Heart right ventricle (tissue), 16 donors: ENCODE results near the gene CBX1. TPM values are rescaled to one million over a fixed set of nuclear protein-coding genes. Genes with fewer than 3 reads are reported as not detected.
A peak's percentile ranks its signal among the peaks of the same experiment; 100 is the strongest.

ENCODE experiments used
- ATAC-seq, 8 donors: fragments of 200-7000 bp; cut with Tn5 transposase; one replicate each; pipeline ENCODE4 v1.9.1; 2020; ENCODE audit warnings: mild to moderate bottlenecking in 8 of 8, moderate library complexity in 8 of 8, moderate number of reproducible peaks in 1 of 8
- DNase-seq, 2 donors: peaks; one replicate each; pipeline ENCODE4 v3.0.0-alpha.2; 2020
- H3K27ac ChIP-seq, 10 donors: fragments of 200-600 bp; sonication (generic) in 2 of 10; one replicate each; pipeline versions ENCODE4 v1.5.0 to v1.8.0; 2020 to 2022; ENCODE audit warnings: mild to moderate bottlenecking in 3 of 10
- H3K27me3 ChIP-seq, 7 donors: fragments of 200-600 bp; one replicate each; pipeline ENCODE4 v1.8.0; 2021 to 2022; ENCODE audit warnings: mild to moderate bottlenecking in 2 of 7
- H3K36me3 ChIP-seq, 9 donors: fragments of 200-600 bp; sonication (generic) in 1 of 9; one replicate each; pipeline versions ENCODE4 v1.5.0 to v1.8.0; 2020 to 2022; ENCODE audit warnings: mild to moderate bottlenecking in 2 of 9
- H3K4me1 ChIP-seq, 9 donors: fragments of 200-600 bp; sonication (generic) in 1 of 9; one replicate each; pipeline versions ENCODE4 v1.5.0 to v1.8.0; 2020 to 2022; ENCODE audit warnings: mild to moderate bottlenecking in 4 of 9
- H3K4me3 ChIP-seq, 10 donors: fragments of 200-600 bp; sonication (generic) in 2 of 10; one replicate each; pipeline versions ENCODE4 v1.5.0 to v1.8.0; 2020 to 2022; ENCODE audit warnings: mild to moderate bottlenecking in 7 of 10, moderate library complexity in 2 of 10
- H3K9me3 ChIP-seq, 11 donors: fragments of 200-600 bp in 10 of 11; sonication (generic) in 2 of 11; one replicate each; pipeline versions ENCODE4 v1.5.0 to v1.8.0; 2013 to 2022; ENCODE audit warnings: mild to moderate bottlenecking in 2 of 11, control low read depth in 1 of 11, moderate library complexity in 1 of 11
- WGBS, 2 donors: extraction: QIAGEN DNeasy Blood & Tissue Kit; methylation state at CpG; one replicate each; pipeline ENCODE4 v1.1.7; 2013; ENCODE audit warnings: inconsistent platforms in 1 of 2; 5-methylcytosine and 5-hydroxymethylcytosine counted together
- intact Hi-C, 10 donors: fragments of 100-400 bp; cut with DNase I; formaldehyde crosslinking; loops; one replicate each; pipeline versions ENCODE4 v1.11.1 to v1.14.2; 2022
- polyA plus RNA-seq, 2 donors: library from polyadenylated mRNA; stranded (reverse); fragments of 200-250 nt; gene quantifications; one replicate each; pipeline ENCODE4 v1.2.3, GENCODE V29; 2013
- total RNA-seq, 10 donors: library from RNA; stranded (reverse); fragmentation: NEBNext Ultra II Directional in 3 of 10; extraction: Animal tissue kit (Norgen Biotek cat#: 25700) in 3 of 10; gene quantifications; one replicate each; pipeline versions ENCODE4 v1.2.1 to v1.2.4, GENCODE V29; 2021 to 2023
- TF ChIP-seq, protein P1 (sequence below), 9 donors: fragments of 200-600 bp; sonication (generic) in 2 of 9; IDR thresholded peaks; one replicate each; pipeline versions ENCODE4 v1.5.0 to v1.8.0; 2021 to 2022; ENCODE audit warnings: antibody characterized with exemption in 9 of 9, mild to moderate bottlenecking in 5 of 9, moderate library complexity in 1 of 9
- donor health status: Arrhythmogenic right ventricular cardiomyopathy.
- donor health status: ischemic (EF 13 %, LVEDD 7.1; RV severe dilation, severe dysfunction).
- donor health status: healthy with polysubstance abuse.
- donor health status: DM: no; HTN: yes; CAD: no.
- donor health status: DM: no; HTN: no; CAD: no.
- donor health status: ischemic (EF 25% LVEDD 6.9; RV normal size, moderate dysfunction).
- donor health status: ischemic (EF 25% LVEDD 5.7; RV mildly dilated, moderate dysfunction).
- donor health status: healthy.
- donor health status: DM: yes; HTN: yes; CAD: no.
- donor health status: Ischemic cardiomyopathy.
- donor health status: ischemic (EF 35%, LVEDD 5.7; RV mildly dilated, moderate dysfunction).
- donor health status: nonischemic (EF 11% LVEDD 7.7; RV severe dilation, severe dysfunction).
- donor health status: DM: yes; HTN: yes; CAD: no.
- donor health status: PGD.
- donor health status: ischemic (EF 29% LVEDD 5.4; RV normal size, mild dysfunction).
- donor health status: nonischemic (EF 23%, LVEDD 6.1; RV moderate dilation, normal function).

Gene CBX1
- total and polyA plus RNA-seq, 12 donors = 19.8 to 40.8 (median 35.9) TPM

DNA sequence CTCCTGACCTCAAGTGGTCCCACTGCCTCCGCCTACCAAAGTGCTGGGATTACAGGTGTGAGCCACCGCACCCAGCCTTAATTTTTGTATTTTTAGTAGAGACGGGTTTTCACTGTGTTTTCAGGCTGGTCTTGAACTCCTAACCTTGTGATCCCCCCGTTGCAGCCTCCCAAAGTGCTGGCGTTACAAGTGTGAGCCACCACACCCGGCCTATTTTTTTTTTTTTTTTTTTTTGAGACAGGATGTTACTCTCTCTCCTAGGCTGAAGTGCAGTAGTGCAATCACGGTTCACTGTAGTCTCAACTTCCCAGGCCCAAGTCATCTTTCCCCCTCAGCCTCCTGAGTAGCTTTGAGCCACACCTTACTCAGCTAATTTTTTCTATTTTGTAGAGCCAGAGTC lies 3.2 kb upstream of the CBX1 start:
- WGBS, 2 donors = 90 to 92% methylated on average over 7 of the region's 7 CpGs
- intact Hi-C loops = loop anchor here in 1 of 10 donors (10.0 kb wide), 1 partner anchor 270 kb away; the partner anchor contains the start of genes LRRC46 and MRPL10

GRCh38 chr17:48102798-48103715 lies 1.8 kb upstream of the CBX1 start:
- intact Hi-C loops = loop anchor here in 1 of 10 donors (10.0 kb wide), 1 partner anchor 268 kb away; the partner anchor contains the start of genes LRRC46 and MRPL10
- ATAC-seq (no peak), DNase-seq (no peak)
- WGBS, 2 donors = 70 to 75% methylated on average over 14 of the region's 14 CpGs
- peak overlapping the region in 1 of 10 donors; percentile 87 for H3K27ac ChIP-seq
- no peak overlapping the region for H3K4me3 ChIP-seq
- H3K9me3 ChIP-seq = peaks cover 0 to 5% (median 0%) of the 10 kb centered on the region in 11 donors
- peaks cover 0 to 40% (median 12%) of the 10 kb centered on the region in 9 donors for H3K4me1 ChIP-seq
- no peaks in the 10 kb centered on the region for H3K27me3 ChIP-seq
- H3K36me3 ChIP-seq = no peaks in the 10 kb centered on the region
- TF ChIP-seq, protein P1, sequence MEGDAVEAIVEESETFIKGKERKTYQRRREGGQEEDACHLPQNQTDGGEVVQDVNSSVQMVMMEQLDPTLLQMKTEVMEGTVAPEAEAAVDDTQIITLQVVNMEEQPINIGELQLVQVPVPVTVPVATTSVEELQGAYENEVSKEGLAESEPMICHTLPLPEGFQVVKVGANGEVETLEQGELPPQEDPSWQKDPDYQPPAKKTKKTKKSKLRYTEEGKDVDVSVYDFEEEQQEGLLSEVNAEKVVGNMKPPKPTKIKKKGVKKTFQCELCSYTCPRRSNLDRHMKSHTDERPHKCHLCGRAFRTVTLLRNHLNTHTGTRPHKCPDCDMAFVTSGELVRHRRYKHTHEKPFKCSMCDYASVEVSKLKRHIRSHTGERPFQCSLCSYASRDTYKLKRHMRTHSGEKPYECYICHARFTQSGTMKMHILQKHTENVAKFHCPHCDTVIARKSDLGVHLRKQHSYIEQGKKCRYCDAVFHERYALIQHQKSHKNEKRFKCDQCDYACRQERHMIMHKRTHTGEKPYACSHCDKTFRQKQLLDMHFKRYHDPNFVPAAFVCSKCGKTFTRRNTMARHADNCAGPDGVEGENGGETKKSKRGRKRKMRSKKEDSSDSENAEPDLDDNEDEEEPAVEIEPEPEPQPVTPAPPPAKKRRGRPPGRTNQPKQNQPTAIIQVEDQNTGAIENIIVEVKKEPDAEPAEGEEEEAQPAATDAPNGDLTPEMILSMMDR (IDR thresholded peaks at IDR 0.05) = no peak

More for the DNA sequence above, 3.2 kb upstream of the CBX1 start:
- Histone ChIP-seq H3K4me3 (no peak overlapping the region), H3K36me3 (no peaks in the 10 kb centered on the region), H3K27ac (no peak overlapping the region), H3K9me3 (peaks cover 0 to 5% (median 0%) of the 10 kb centered on the region in 11 donors), H3K4me1 (peaks cover 0 to 52% (median 23%) of the 10 kb centered on the region in 9 donors), H3K27me3 (no peaks in the 10 kb centered on the region)
- DNase-seq (no peak), ATAC-seq (no peak)
- TF ChIP-seq, protein P1 (IDR thresholded peaks at IDR 0.05) = no peak

GRCh38 chr17:48102043-48102750 lies 919 bp upstream of the CBX1 start:
- H3K36me3 ChIP-seq = no peaks in the 10 kb centered on the region
- no peaks in the 10 kb centered on the region for H3K27me3 ChIP-seq
- peaks cover 0 to 39% (median 12%) of the 10 kb centered on the region in 9 donors for H3K4me1 ChIP-seq
- peak overlapping the region in 2 of 10 donors; percentile 87 to 90 for H3K27ac ChIP-seq
- intact Hi-C loops = loop anchor here in 1 of 10 donors (10.0 kb wide), 1 partner anchor 267 kb away; the partner anchor contains the start of genes LRRC46 and MRPL10
- 87 to 89% methylated on average over 19 of the region's 19 CpGs for WGBS, 2 donors
- DNase-seq = no peak
- H3K9me3 ChIP-seq = peaks cover 0 to 5% (median 0%) of the 10 kb centered on the region in 11 donors
- H3K4me3 ChIP-seq = peak overlapping the region in 5 of 10 donors; percentile 91 to 98 (median 94)
- TF ChIP-seq, protein P1 (IDR thresholded peaks at IDR 0.05) = no peak
- ATAC-seq = no peak

DNA sequence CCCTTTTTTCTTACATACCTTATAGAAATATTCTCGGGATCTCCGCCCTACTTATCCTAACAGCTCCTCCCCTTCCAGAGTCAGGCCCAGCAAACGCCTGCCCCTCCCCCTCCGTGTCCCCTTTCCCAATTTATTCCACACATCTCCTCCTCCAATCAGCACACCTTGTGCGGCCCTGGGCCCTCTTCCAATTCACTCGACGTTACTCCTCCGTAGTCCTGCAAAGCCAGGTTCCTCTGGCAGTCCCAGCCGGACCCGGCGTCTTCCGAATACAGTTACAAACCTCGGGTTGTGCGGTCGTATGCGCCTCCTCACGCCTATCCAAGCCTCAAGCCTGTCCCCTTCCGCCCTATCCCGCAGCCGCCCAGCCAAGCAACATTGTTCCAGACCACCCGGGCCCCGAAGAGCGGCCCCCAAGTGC lies 677 bp downstream of the CBX1 start:
- intact Hi-C loops = loop anchor here in 1 of 10 donors (10.0 kb wide), 1 partner anchor 266 kb away; the partner anchor contains the start of genes LRRC46 and MRPL10
- TF ChIP-seq, protein P1 (IDR thresholded peaks at IDR 0.05) = no peak
- peak overlapping the region; percentile 52 to 98 (median 92) for H3K4me3 ChIP-seq
- 1% methylated on average over 23 of the region's 23 CpGs for WGBS, 2 donors
- H3K36me3 ChIP-seq = peaks cover 0 to 5% (median 0%) of the 10 kb centered on the region in 9 donors
- H3K4me1 ChIP-seq = peaks cover 0 to 32% (median 12%) of the 10 kb centered on the region in 9 donors
- DNase-seq (peak; percentile 30 to 42), ATAC-seq (peak; percentile 5 to 52 (median 31))
- H3K27ac ChIP-seq = peak overlapping the region; percentile 21 to 91 (median 88)
- H3K27me3 ChIP-seq = no peaks in the 10 kb centered on the region
- H3K9me3 ChIP-seq = peaks cover 0 to 5% (median 0%) of the 10 kb centered on the region in 11 donors
